MM.1S (cell line): ENCODE data around the gene EFCAB5.

Experiments
- CTCF ChIP-seq: fragments of 300-600 bp; sonication (generic); IDR thresholded peaks from 2 replicates; pipeline ENCODE4 v1.5.1; 2016; ENCODE audit warnings: antibody characterized with exemption, low read length, mixed read lengths
- EZH2 ChIP-seq: fragments of 300-600 bp; sonication (generic); optimal IDR thresholded peaks from 2 replicates; pipeline ENCODE3; 2017; ENCODE audit warnings: low read depth, mild to moderate bottlenecking, antibody characterized with exemption, low read length, mixed read lengths

- TF ChIP-seq CTCF (no peak), EZH2 (no peak)
Observed at GRCh38 chr17:29929006-29929532, 12.4 kb upstream of the EFCAB5 start.
